Activated CD4-positive, alpha-beta T cell treated with anti-CD3 and anti-CD28 coated beads for 36 hours (primary cell): ENCODE data around the gene CLEC2B. TPM values are rescaled to one million over a fixed set of nuclear protein-coding genes. Genes with fewer than 3 reads are reported as not detected.

ENCODE experiments used
- ATAC-seq: fragments of 200-7000 bp; cut with Tn5 transposase; one replicate; pipeline ENCODE4 v1.10.0; 2021; ENCODE audit warnings: mild to moderate bottlenecking, moderate library complexity
- CTCF ChIA-PET: fragments of 350-600 bp; sonication (Branson Sonifier 250); formaldehyde crosslinking; loops from one replicate; lab custom pipeline; 2021; ENCODE audit warnings: antibody characterized with exemption; lab: Charles Lee
- POLR2A ChIA-PET: fragments of 350-600 bp; sonication (Branson Sonifier 250); formaldehyde crosslinking; loops from one replicate; lab custom pipeline; 2021; ENCODE audit warnings: antibody characterized with exemption, inconsistent platforms; lab: Charles Lee
- DNase-seq: peaks from one replicate; pipeline ENCODE4 v3.0.0-alpha.2; 2020
- H3K27ac Mint-ChIP-seq: one replicate; pipeline ENCODE4 v1.8.0; 2021; ENCODE audit warnings: mixed read lengths
- H3K27me3 Mint-ChIP-seq: one replicate; pipeline ENCODE4 v1.8.0; 2021; ENCODE audit warnings: mixed read lengths
- H3K36me3 Mint-ChIP-seq: one replicate; pipeline ENCODE4 v1.8.0; 2021; ENCODE audit warnings: low read depth, mixed read lengths
- H3K4me1 Mint-ChIP-seq: one replicate; pipeline ENCODE4 v1.8.0; 2021; ENCODE audit warnings: mixed read lengths
- H3K4me3 Mint-ChIP-seq: one replicate; pipeline ENCODE4 v1.8.0; 2021; ENCODE audit warnings: mild to moderate bottlenecking, moderate library complexity, mixed read lengths
- H3K9me3 Mint-ChIP-seq: one replicate; pipeline ENCODE4 v1.8.0; 2021; ENCODE audit warnings: low read depth, mixed read lengths
- intact Hi-C, 2 experiments: fragments of 100-400 bp; cut with DNase I in 1 of 2; cut with micrococcal nuclease in 1 of 2; formaldehyde crosslinking; loops; one replicate each; pipeline versions ENCODE4 v1.14.2 to v1.15.1; 2022 to 2024; cut with DNase I, micrococcal nuclease
- total RNA-seq, 2 experiments: library from RNA; stranded (reverse); gene quantifications; one replicate each; pipeline ENCODE4 v1.2.3, GENCODE V29; 2021

Gene CLEC2B
- total RNA-seq, 2 experiments from 2014 or later: 21.8 to 25.8 TPM

GRCh38 chr12:9848899-9849298, 20.3 kb downstream of the CLEC2B start:
- Mint-ChIP-seq H3K27ac (no peak overlapping the region), H3K4me3 (no peak overlapping the region), H3K27me3 (no peaks in the 10 kb centered on the region), H3K36me3 (peaks cover 32% of the 10 kb centered on the region), H3K9me3 (peaks cover 22% of the 10 kb centered on the region), H3K4me1 (peaks cover 7% of the 10 kb centered on the region)
- intact Hi-C loops: no loop called here
- no peak for ATAC-seq
- no peak for DNase-seq
- CTCF ChIA-PET: interaction anchor here (0.6 to 0.9 kb wide), 2 partner anchors 20 to 280 kb away, joined by 3 to 4 read pairs; no protein-coding TSS in a partner anchor
- POLR2A ChIA-PET: no interaction called here

- no peaks in the 10 kb centered on the region for H3K27me3 Mint-ChIP-seq
- ATAC-seq: no peak
- DNase-seq: no peak
- CTCF ChIA-PET: no interaction called here
- H3K27ac Mint-ChIP-seq: no peak overlapping the region
- H3K4me3 Mint-ChIP-seq: no peak overlapping the region
- no peaks in the 10 kb centered on the region for H3K4me1 Mint-ChIP-seq
- intact Hi-C loops: no loop called here
- H3K36me3 Mint-ChIP-seq: peaks cover 3% of the 10 kb centered on the region
- H3K9me3 Mint-ChIP-seq: peaks cover 18% of the 10 kb centered on the region
- POLR2A ChIA-PET: no interaction called here
Observed at GRCh38 chr12:9843407-9843806, 25.7 kb downstream of the CLEC2B start.

- CTCF ChIA-PET: interaction anchor here (0.6 to 1.0 kb wide), 2 partner anchors 25 to 56 kb away, joined by 3 to 4 read pairs; no protein-coding TSS in a partner anchor
Observed at GRCh38 chr12:9831720-9832119, 37.4 kb downstream of the CLEC2B start.

GRCh38 chr12:9829982-9830381, 39.2 kb downstream of the CLEC2B start:
- Mint-ChIP-seq H3K27me3 (no peaks in the 10 kb centered on the region), H3K9me3 (peaks cover 1% of the 10 kb centered on the region), H3K27ac (no peak overlapping the region), H3K4me3 (no peak overlapping the region), H3K4me1 (no peaks in the 10 kb centered on the region), H3K36me3 (no peaks in the 10 kb centered on the region)
- POLR2A ChIA-PET: no interaction called here
- intact Hi-C loops: no loop called here
- CTCF ChIA-PET: interaction anchor here (0.6 to 2.2 kb wide), 8 partner anchors 8 to 169 kb away, joined by 3 to 12 read pairs (median 3); partner anchors contain the start of gene CLEC1B
- ATAC-seq: no peak
- DNase-seq: no peak

More at GRCh38 chr12:9831720-9832119, 37.4 kb downstream of the CLEC2B start:
- Mint-ChIP-seq H3K27ac (no peak overlapping the region), H3K9me3 (peaks cover 1% of the 10 kb centered on the region), H3K36me3 (no peaks in the 10 kb centered on the region), H3K27me3 (no peaks in the 10 kb centered on the region), H3K4me3 (no peak overlapping the region), H3K4me1 (no peaks in the 10 kb centered on the region)
- ATAC-seq (no peak), DNase-seq (no peak)
- intact Hi-C loops: no loop called here
- POLR2A ChIA-PET: no interaction called here

- no peaks in the 10 kb centered on the region for H3K27me3 Mint-ChIP-seq
- H3K27ac Mint-ChIP-seq: no peak overlapping the region
- H3K9me3 Mint-ChIP-seq: peaks cover 1% of the 10 kb centered on the region
- ChIA-PET CTCF (interaction anchor here (0.6 to 2.2 kb wide), 7 partner anchors 9 to 170 kb away, joined by 3 to 12 read pairs (median 3); partner anchors contain the start of gene CLEC1B), POLR2A (no interaction called here)
- ATAC-seq: no peak
- intact Hi-C loops: no loop called here
- H3K36me3 Mint-ChIP-seq: no peaks in the 10 kb centered on the region
- DNase-seq: no peak
- H3K4me3 Mint-ChIP-seq: no peak overlapping the region
- no peaks in the 10 kb centered on the region for H3K4me1 Mint-ChIP-seq
Observed at GRCh38 chr12:9829483-9829882, 39.7 kb downstream of the CLEC2B start.

GRCh38 chr12:9827209-9827888, 41.8 kb downstream of the CLEC2B start, which contains the start of gene KLRF1:
TSS of gene KLRF1 (plus strand) at chr12:9827481. CDS start at chr12:9827545, 64 bp downstream.
- ChIA-PET POLR2A (no interaction called here), CTCF (no interaction called here)
- H3K27ac Mint-ChIP-seq: no peak within 1 kb of the TSS
- intact Hi-C loops: no loop called here
- H3K27me3 Mint-ChIP-seq: peaks cover 3% of the 10 kb centered on the region
- H3K36me3 Mint-ChIP-seq: no peaks in the 10 kb centered on the region
- no peak for ATAC-seq
- H3K4me1 Mint-ChIP-seq: no peaks in the 10 kb centered on the region
- DNase-seq: no peak
- H3K9me3 Mint-ChIP-seq: no peaks in the 10 kb centered on the region
- H3K4me3 Mint-ChIP-seq: no peak within 1 kb of the TSS

GRCh38 chr12:9820281-9820930, 48.7 kb downstream of the CLEC2B start:
- CTCF ChIA-PET: interaction anchor here (0.6 to 1.8 kb wide), 4 partner anchors 10 to 77 kb away, joined by 3 to 4 read pairs (median 4); no protein-coding TSS in a partner anchor
- Mint-ChIP-seq H3K27me3 (peaks cover 7% of the 10 kb centered on the region), H3K4me3 (no peak overlapping the region), H3K9me3 (no peaks in the 10 kb centered on the region), H3K36me3 (no peaks in the 10 kb centered on the region), H3K27ac (no peak overlapping the region), H3K4me1 (no peaks in the 10 kb centered on the region)
- intact Hi-C loops: no loop called here
- DNase-seq (no peak), ATAC-seq (no peak)
- POLR2A ChIA-PET: no interaction called here

- intact Hi-C loops: loop anchor here (1.0 to 10.0 kb wide), 10 partner anchors 53 to 376 kb away; partner anchors contain the start of gene CLEC2B (in 2 of the 2)
- DNase-seq: peak; percentile 96
- peak overlapping the region; percentile 81 for H3K4me3 Mint-ChIP-seq
- H3K36me3 Mint-ChIP-seq: no peaks in the 10 kb centered on the region
- peak overlapping the region; percentile 67 for H3K27ac Mint-ChIP-seq
- peak; percentile 97 for ATAC-seq
- CTCF ChIA-PET: interaction anchor here (0.6 to 13.5 kb wide), 44 partner anchors 8 to 815 kb away, joined by 3 to 291 read pairs (median 4); partner anchors contain the start of genes CD69, CLEC12B, CLEC2A and CLEC2B
- peaks cover 8% of the 10 kb centered on the region for H3K27me3 Mint-ChIP-seq
- peaks cover 12% of the 10 kb centered on the region for H3K4me1 Mint-ChIP-seq
- POLR2A ChIA-PET: interaction anchor here (0.7 to 1.8 kb wide), 6 partner anchors 41 to 134 kb away, joined by 3 to 12 read pairs (median 3); partner anchors contain the start of gene CD69
- H3K9me3 Mint-ChIP-seq: no peaks in the 10 kb centered on the region
Observed at GRCh38 chr12:9813821-9814798, 55.0 kb downstream of the CLEC2B start.

GRCh38 chr12:9811621-9812020, 57.5 kb downstream of the CLEC2B start:
- POLR2A ChIA-PET: no interaction called here
- peaks cover 8% of the 10 kb centered on the region for H3K27me3 Mint-ChIP-seq

GRCh38 chr12:9810671-9811070, 58.5 kb downstream of the CLEC2B start:
- Mint-ChIP-seq H3K27ac (no peak overlapping the region), H3K27me3 (peaks cover 8% of the 10 kb centered on the region), H3K36me3 (no peaks in the 10 kb centered on the region), H3K4me3 (no peak overlapping the region), H3K4me1 (peaks cover 12% of the 10 kb centered on the region), H3K9me3 (no peaks in the 10 kb centered on the region)
- POLR2A ChIA-PET: no interaction called here
- DNase-seq: no peak
- CTCF ChIA-PET: interaction anchor here (1.1 to 13.5 kb wide), 4 partner anchors 12 to 68 kb away, joined by 3 to 291 read pairs (median 56); no protein-coding TSS in a partner anchor
- no peak for ATAC-seq
- intact Hi-C loops: loop anchor here in 1 of 2 experiments (5.0 to 10.0 kb wide), 3 partner anchors 57 to 194 kb away; partner anchors contain the start of gene CLEC2B

More at GRCh38 chr12:9811621-9812020, 57.5 kb downstream of the CLEC2B start:
- Mint-ChIP-seq H3K4me1 (peaks cover 12% of the 10 kb centered on the region), H3K27ac (no peak overlapping the region), H3K4me3 (no peak overlapping the region), H3K9me3 (no peaks in the 10 kb centered on the region), H3K36me3 (no peaks in the 10 kb centered on the region)
- intact Hi-C loops: loop anchor here in 1 of 2 experiments (5.0 to 10.0 kb wide), 3 partner anchors 56 to 193 kb away; partner anchors contain the start of gene CLEC2B
- no peak for ATAC-seq
- DNase-seq: no peak
- CTCF ChIA-PET: interaction anchor here (0.7 to 13.5 kb wide), 5 partner anchors 13 to 384 kb away, joined by 3 to 291 read pairs (median 8); no protein-coding TSS in a partner anchor
